Right atrium auricular region (tissue), 2 donors: ENCODE data around the gene MAPT. TPM values are rescaled to one million over a fixed set of nuclear protein-coding genes. Genes with fewer than 3 reads are reported as not detected.

Experiments used
- DNase-seq: peaks from one replicate; pipeline ENCODE4 v3.0.0-alpha.2; 2019; ENCODE audit warnings: low spot score
- H3K27ac ChIP-seq, 2 donors: fragments of 200-600 bp; sonication (generic); 1 replicate in 1 of 2; 2 replicates in 1 of 2; pipeline ENCODE4 v1.5.1; 2016 to 2019
- H3K27me3 ChIP-seq, 2 donors: fragments of 200-600 bp; sonication (generic); one replicate each; pipeline versions ENCODE4 v1.5.1 to v1.6.0; 2017 to 2019
- H3K36me3 ChIP-seq: fragments of 200-600 bp; sonication (generic); one replicate; pipeline ENCODE4 v1.5.1; 2016
- H3K4me1 ChIP-seq, 2 donors: fragments of 200-600 bp; sonication (generic); one replicate each; pipeline versions ENCODE4 v1.5.1 to v1.6.0; 2017 to 2019
- H3K4me3 ChIP-seq, 2 donors: fragments of 200-600 bp; sonication (generic); 1 replicate in 1 of 2; 2 replicates in 1 of 2; pipeline ENCODE4 v1.5.1; 2017 to 2019; ENCODE audit warnings: mild to moderate bottlenecking in 1 of 2, moderate library complexity in 1 of 2
- H3K9me3 ChIP-seq, 2 donors: fragments of 200-600 bp; sonication (generic); one replicate each; pipeline ENCODE4 v1.5.1; 2019
- total RNA-seq, 2 donors: library from RNA; depleted of rRNA; stranded (reverse); fragments of >200 nt; gene quantifications; one replicate each; pipeline ENCODE4 v1.1.0, GENCODE V29; 2016
- TF ChIP-seq, protein P1 (sequence below), 2 donors: fragments of 200-600 bp; sonication (generic); IDR thresholded peaks; one replicate each; pipeline ENCODE4 v1.5.1; 2019; ENCODE audit warnings: antibody characterized with exemption in 2 of 2

The MAPT gene
- total RNA-seq, 2 donors from 2014 or later: 7.8 to 23.0 TPM

GRCh38 chr17:45896803-45897693 lies 2.7 kb downstream of the MAPT start:
- TF ChIP-seq, protein P1, sequence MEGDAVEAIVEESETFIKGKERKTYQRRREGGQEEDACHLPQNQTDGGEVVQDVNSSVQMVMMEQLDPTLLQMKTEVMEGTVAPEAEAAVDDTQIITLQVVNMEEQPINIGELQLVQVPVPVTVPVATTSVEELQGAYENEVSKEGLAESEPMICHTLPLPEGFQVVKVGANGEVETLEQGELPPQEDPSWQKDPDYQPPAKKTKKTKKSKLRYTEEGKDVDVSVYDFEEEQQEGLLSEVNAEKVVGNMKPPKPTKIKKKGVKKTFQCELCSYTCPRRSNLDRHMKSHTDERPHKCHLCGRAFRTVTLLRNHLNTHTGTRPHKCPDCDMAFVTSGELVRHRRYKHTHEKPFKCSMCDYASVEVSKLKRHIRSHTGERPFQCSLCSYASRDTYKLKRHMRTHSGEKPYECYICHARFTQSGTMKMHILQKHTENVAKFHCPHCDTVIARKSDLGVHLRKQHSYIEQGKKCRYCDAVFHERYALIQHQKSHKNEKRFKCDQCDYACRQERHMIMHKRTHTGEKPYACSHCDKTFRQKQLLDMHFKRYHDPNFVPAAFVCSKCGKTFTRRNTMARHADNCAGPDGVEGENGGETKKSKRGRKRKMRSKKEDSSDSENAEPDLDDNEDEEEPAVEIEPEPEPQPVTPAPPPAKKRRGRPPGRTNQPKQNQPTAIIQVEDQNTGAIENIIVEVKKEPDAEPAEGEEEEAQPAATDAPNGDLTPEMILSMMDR (IDR thresholded peaks at IDR 0.05): no peak
- H3K36me3 ChIP-seq: no peaks in the 10 kb centered on the region
- no peak overlapping the region for H3K27ac ChIP-seq
- H3K4me3 ChIP-seq: peak overlapping the region in 1 of 2 donors; percentile 26
- no peak for DNase-seq
- H3K9me3 ChIP-seq: no peaks in the 10 kb centered on the region
- no peaks in the 10 kb centered on the region for H3K27me3 ChIP-seq
- H3K4me1 ChIP-seq: peaks cover 0 to 34% of the 10 kb centered on the region in 2 donors

- H3K4me3 ChIP-seq: no peak overlapping the region
- TF ChIP-seq, protein P1 (IDR thresholded peaks at IDR 0.05): no peak
- peaks cover 0 to 47% of the 10 kb centered on the region in 2 donors for H3K4me1 ChIP-seq
Measured at GRCh38 chr17:45900136-45900535, 5.8 kb downstream of the MAPT start.

DNA sequence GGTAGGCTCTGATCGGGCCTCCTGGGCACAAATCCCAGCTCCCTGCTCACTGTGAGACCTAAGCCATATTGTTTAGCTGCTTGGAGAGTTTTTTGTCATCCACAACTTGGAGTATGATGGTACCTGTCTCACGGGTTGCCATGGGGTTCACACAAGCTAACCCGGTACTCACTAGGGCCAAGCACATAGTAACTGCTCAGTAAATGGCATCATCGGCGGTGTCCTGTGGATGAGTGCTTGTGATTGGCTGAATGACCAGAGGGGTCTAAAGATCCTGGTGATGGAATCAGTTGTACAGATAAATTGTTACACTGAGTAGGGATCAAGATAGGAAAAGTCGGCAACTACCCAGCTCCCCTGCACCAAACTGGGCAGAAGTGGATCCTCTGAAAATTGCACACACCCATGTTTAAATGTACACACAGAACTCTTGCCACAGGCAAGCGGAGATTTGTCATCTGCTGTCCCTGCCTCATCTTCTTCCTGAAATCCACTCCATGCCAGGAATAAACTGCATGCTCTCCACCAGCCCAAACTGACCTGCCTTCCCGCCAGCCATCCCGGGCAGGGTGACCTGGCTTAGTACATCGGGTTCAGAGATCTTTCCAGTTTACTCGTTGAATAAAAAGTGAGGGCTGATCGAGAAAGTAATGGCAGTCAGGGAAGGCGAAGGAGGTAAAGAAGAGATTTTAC lies 6.5 kb downstream of the MAPT start:
- peaks cover 0 to 47% of the 10 kb centered on the region in 2 donors for H3K4me1 ChIP-seq
- H3K27me3 ChIP-seq: no peaks in the 10 kb centered on the region
- no peaks in the 10 kb centered on the region for H3K36me3 ChIP-seq
- no peaks in the 10 kb centered on the region for H3K9me3 ChIP-seq
- no peak overlapping the region for H3K4me3 ChIP-seq
- TF ChIP-seq, protein P1 (IDR thresholded peaks at IDR 0.05): no peak
- H3K27ac ChIP-seq: no peak overlapping the region
- DNase-seq: no peak

More at GRCh38 chr17:45900136-45900535, 5.8 kb downstream of the MAPT start:
- Histone ChIP-seq H3K27me3 (no peaks in the 10 kb centered on the region), H3K36me3 (no peaks in the 10 kb centered on the region), H3K27ac (no peak overlapping the region), H3K9me3 (no peaks in the 10 kb centered on the region)
- no peak for DNase-seq

DNA sequence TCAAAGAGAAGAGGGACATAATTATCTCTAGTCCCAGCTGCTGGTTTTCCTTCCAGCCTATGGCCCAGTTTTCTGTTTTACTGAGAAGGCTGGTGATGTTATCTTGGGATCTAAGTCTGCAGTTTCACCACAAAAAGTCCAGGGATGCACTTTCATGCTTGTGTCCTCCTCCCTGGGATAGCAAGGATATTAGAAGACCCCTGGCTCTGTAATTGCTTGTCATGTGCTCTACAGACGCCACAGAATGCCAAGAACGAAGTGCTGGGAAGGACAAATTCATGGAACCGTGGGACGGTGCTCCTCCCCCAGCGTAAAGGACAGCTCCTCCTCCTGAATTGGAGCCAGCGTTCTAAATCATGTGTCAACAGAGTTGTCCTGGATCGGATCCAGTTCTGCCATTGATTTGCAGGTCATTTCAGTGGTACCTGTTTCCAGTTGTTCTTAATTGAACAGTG lies 8.6 kb downstream of the MAPT start:
- TF ChIP-seq, protein P1 (IDR thresholded peaks at IDR 0.05): no peak
- Histone ChIP-seq H3K4me1 (peaks cover 0 to 30% of the 10 kb centered on the region in 2 donors), H3K4me3 (no peak overlapping the region)

DNA sequence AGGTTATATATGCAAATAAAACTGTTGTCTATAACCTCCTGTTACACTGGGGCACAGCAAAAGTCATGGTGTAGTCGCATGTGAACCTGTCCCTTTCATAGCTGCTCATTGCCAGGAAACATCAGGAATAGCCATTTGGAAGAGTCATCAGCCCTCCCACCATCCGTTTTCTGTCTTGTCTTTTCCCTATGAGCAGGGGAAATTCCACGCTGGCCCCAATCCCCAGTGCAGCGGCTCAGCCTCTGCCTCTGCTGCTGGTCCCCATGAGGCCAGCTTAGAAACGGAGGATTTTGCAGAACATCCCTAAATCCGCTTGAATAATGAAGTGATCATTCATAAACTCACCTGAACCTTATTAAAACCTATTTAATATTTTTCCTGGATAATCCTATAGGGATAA lies 10.5 kb downstream of the MAPT start:
- TF ChIP-seq, protein P1 (IDR thresholded peaks at IDR 0.05): no peak

More for the DNA sequence above, 8.6 kb downstream of the MAPT start:
- Histone ChIP-seq H3K36me3 (no peaks in the 10 kb centered on the region), H3K9me3 (no peaks in the 10 kb centered on the region), H3K27me3 (no peaks in the 10 kb centered on the region), H3K27ac (no peak overlapping the region)
- no peak for DNase-seq

More for the DNA sequence above, 10.5 kb downstream of the MAPT start:
- no peak overlapping the region for H3K27ac ChIP-seq
- DNase-seq: no peak
- no peaks in the 10 kb centered on the region for H3K27me3 ChIP-seq
- peaks cover 0 to 30% of the 10 kb centered on the region in 2 donors for H3K4me1 ChIP-seq
- H3K4me3 ChIP-seq: no peak overlapping the region
- no peaks in the 10 kb centered on the region for H3K9me3 ChIP-seq
- no peaks in the 10 kb centered on the region for H3K36me3 ChIP-seq
